HG02870 (cell line): ENCODE measurements around the gene AGAP2.

Experiments used
- ATAC-seq: cut with Tn5 transposase; IDR thresholded peaks from one replicate; pipeline ENCODE4 v1.9.1; 2021; ENCODE audit warnings: mild to moderate bottlenecking, moderate library complexity; ENCODE audit not compliant: unreplicated experiment

The AGAP2 gene

DNA sequence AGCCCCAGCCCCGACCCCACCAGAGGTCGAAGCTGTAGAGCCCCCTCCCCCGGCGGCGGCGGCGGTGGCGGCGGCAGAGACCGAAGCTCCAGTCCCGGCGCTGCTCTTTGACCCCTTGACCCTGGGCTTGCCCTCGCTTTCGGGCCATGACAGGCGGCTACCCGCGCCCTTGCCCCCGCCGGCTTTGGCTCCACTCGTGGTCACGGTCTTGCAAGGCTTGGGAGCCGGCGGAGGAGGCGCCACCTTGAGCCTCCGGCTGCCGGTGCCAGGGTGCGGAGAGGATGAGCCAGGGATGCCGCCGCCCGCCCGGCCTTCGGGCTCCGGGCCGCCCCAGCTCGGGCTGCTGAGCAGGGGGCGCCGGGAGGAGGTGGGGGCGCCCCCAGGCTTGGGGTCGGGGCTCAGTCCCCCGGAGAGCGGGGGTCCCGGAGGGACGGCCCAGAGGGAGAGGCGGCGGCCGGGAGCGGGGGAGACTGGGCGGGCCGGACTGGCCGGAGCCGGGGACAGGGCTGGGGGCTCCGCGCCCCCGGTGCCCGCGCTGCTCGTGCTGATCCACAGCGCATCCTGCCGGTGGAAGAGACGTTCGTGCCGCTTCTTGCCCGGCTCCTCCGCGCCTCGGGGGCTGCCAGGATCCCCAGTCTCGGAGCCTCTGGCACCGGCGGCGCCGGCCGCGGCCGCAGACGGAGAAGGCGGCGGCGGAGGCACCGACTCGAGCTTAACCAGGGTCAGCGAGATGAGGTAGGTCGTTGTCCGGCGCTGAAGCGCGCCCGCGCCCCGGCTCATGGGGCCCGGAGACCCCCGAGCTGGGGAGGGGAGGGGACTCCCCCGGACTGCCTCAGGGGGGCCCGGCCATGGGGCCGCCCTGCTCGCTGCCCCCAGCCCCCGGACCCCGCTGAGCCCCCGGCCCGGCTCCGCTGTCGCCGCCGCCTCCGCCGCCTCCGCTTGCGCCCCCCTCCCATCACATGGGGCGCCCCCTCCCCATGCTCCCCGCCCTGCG is 778 bp downstream of the AGAP2 start:
- no peak for ATAC-seq

DNA sequence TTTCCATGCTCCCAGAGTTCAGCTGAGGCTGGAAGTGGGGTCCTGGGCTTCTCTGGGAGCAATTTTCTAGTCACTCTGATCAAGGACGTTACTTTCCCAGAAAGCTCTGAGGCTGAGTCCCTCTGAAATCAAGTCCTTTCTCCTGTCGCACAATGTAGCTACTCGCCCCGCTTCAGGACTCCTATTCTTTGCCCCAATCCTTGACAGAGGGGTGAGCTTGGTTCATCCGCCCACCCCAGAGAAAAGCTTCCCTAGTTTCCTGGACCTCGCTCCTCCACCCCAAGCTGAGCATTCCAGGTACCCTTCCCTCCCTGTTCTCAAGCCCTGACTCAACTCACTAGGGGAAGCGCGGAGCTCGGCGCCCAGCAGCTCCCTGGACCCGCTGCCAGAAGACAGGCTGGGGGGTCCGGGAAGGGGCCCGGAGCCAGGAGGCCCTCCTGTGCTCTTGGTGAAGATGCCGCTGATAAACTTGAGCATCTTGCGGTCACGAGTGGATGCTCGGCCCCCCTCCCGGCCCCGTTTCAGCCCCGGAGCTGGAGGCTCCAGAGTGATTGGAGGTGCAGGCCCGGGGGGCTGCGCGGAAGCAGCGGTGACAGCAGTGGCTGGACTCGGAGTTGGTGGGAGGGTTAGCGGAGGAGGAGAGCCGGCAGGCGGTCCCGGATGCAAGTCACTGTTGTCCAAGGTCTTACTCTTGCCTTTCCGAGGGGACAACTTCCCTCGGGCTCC is 1.6 kb downstream of the AGAP2 start:
- no peak for ATAC-seq

DNA sequence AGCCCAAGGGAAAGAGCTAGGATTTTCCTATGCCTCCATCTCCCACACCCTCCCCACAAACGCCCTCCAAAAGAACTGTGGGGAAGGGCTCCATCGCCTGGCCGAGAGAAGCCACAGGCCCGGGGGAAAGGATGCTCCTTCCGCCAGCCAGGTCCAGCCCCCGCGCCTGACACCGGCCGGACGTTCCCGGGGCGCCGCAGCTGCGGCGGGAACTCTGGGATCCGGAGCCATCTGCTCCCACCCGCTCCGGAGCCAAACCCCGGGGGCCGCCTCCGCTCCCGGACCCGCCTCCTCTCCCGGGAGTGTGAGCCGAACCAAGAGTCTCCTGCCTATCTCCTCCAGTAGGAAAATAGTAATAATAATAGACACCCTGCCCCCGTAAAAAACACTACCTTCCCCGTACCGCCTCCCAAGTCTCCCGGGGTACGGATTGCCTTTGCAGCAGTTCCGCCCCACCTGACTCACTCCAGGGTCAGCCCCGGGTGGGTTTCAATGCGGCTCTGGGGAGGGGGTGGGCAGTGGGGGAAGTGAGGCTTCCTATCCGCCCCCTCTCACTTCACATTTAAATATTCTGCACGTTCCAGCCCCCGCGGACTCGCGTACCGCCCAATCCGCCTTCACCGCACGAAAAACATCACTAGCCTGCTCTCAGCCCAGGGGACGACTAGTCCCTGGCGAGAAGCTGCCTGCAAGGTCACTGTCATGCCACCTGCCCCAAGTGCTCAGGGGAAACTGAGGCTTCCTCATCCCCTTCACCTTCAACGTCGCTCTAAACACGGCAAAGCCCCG is 2.4 kb downstream of the AGAP2 start:
- ATAC-seq, result no peak

DNA sequence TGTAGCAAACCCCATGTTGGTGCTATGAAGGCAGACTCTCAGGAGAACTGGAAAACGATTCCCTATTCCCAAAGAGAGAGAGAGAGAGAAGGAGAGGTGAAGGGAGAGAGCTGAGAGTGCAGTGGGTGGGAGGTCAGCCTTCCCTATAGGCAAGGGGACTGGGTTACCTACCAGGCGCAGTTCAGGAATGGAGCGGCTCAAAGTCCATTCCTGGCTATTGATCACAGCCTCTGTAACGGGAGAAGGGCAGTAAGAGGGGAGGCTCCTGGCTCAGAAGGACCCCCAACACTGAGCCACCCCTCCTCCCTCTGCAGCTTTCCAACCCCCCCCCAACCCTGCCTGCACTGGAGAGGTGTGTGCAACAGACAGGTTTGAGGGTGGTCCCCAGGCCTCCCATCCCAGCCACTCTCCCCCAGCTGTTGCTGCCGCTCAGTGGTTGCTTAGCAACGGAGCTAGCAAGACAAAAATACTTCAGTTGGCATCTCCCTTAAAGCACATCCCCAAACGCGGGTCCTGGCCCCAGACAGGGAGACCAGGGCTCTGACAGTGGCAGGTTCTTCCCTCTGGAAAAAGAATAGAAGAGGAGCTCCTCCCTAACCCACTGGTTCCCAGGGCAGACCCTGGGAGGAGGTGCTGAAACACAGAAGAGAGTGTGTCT is 3.2 kb downstream of the AGAP2 start:
- no peak for ATAC-seq

DNA sequence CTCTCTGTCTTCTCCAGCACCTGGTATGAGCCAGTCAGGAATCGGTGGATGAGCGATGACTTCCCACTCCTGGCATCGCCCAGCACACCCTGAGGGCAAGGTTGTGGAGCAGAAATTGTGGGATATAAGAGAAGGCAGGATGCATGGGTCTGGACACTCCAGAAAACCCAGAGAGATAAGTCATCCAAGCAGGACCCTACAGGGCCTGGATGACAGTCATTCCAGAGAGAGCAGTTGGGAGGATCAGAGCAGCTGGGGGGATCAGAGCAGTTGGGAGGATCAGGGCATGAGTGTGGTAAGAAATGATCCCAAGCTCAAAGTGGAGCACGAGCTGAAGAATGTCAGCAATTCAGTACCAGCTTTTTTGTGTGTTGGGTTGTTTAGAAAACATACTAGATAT is 4.0 kb downstream of the AGAP2 start:
- ATAC-seq, result no peak

DNA sequence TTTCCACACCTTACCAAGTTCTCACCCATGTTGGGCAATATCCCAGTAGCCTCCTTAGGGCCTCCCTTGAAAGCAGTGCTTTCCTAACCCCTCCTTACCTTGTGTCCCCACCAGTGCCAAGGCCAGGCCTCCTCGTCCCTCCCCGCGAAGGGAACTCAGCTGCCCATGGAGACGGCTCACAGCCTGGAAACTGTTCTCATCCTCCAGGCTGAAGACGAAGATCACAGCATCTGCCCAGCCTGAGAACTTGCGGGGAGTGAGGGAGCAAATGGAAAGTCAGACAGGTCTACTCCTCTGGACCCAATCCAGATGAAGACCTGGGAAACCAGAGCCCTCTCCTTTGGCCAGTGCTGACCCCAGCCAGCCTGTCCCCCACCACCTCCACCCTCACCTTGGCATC is 4.6 kb downstream of the AGAP2 start:
- no peak for ATAC-seq

DNA sequence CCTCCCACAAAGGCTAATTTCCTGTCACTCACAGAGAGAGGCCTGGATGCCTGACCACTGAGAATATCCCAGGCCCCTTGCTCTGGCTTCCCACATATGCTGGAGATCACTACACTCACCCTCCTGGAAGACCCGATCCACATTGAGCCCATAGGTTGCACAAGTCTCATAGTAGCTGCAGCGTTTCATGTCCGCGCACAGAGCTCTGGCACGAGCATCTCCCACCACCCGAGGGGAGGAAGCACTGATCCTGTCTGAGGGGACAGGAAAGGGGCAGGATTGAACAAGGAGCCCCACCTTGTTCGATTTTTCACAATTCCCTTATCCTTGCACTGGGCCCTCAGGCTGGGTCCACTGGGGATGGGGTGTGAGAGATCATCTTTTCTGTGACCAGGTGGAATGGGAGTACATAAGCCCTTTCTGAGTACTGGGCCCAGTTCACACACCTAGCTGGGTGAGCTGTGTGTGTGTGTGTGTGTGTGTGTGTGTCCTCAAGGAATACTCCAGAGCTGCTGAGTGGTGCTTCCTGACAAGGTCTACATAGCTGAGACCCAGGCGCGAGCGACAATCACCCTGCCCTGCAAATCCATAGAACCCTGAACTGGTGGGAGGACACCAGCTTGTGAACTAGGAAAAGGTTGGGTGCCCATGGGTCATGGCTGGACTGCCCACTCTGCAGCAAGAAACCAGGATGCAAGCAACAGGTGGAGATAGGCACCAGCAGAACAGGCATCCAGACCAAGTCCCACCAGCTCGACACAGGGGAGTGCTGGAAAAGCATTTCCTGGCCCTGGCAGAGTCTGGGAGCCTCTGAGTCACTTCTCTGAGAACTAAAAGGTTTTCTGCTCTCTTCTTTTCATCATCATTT is 5.6 kb downstream of the AGAP2 start:
- ATAC-seq, result no peak

DNA sequence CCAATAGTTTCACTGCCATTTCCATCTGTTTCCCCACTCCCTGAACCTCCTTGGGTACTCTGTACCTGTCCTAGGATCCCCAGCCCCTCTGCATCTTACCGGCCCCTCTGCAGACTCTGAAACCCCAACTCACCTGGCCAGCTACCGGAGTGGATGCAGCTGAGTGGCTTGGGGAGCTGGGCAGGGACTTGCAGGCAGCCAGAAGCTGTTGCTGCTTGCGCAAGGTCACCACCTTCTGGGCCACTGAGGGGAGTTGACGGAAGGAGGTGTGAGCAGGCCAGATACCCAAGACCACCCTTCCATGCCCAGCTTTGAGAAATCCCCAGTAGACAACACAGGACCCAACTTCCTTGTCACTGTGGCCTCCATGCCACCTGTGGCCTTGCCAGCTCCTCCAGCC is 6.3 kb downstream of the AGAP2 start:
- no peak for ATAC-seq

DNA sequence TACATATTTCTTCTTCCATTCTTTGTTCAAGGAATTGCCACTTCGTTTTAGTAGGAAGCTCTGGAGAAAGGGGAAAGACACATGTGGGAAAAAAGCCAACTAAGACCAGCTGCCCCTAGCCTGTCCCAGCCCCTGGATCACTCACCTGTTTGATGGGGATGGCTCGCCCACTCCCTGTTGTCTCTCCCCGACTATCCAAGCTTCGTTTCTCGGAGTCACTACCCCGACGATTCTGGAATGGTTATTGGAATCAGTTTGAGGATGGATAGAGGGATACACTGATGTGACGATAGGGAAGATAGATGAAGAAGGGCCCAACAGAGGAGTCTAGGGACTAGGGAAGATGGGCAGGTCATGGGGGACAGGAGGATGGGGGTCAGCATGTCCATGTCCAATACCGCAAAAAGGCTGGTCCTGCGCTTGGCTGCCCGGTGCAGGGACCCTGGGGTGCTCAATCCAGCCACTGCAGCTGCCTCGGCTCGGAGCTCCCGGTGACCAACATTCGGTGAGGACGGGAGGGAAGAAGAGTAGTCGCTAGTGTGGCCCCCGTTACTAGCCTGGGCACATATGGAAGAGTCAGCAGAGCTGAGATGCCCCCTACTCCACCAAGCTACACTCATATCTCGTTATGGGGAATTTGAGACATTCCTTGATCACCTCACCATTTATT is 7.0 kb downstream of the AGAP2 start:
- no peak for ATAC-seq

DNA sequence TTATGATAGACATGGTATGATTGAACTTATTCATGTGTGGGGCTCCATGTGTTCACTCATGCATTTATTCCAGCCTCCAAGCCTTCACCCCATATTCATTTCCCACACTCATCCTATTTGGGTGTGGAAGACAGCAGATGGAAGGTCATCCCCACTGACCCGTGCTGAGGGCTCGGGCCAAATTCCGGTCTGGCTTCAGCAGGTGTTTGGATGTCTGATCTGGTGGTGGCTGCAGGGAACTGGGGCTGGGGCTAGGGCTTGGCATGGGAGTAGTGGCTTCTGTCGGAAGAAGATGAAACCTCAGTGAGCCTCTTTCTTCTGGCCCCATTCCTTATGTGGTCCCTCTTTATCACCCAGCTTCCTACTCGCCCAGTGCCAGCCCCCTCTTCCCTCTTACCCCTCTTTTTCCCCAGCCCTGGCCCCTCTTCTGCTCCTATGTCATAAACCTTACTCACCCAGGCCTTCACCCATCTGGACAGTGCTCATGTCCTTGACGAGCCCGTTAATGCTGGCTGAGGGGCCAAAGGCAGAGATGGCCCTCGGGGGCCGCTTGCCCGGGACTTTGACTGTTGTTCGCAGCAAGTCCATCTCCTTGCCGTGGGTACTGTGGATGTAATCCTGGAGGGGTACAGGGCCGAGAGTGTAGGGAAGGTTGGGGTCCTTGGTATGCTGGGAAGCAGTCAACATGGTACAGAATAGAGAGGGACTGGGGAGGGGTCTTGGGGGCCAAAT is 8.0 kb downstream of the AGAP2 start:
- no peak for ATAC-seq

DNA sequence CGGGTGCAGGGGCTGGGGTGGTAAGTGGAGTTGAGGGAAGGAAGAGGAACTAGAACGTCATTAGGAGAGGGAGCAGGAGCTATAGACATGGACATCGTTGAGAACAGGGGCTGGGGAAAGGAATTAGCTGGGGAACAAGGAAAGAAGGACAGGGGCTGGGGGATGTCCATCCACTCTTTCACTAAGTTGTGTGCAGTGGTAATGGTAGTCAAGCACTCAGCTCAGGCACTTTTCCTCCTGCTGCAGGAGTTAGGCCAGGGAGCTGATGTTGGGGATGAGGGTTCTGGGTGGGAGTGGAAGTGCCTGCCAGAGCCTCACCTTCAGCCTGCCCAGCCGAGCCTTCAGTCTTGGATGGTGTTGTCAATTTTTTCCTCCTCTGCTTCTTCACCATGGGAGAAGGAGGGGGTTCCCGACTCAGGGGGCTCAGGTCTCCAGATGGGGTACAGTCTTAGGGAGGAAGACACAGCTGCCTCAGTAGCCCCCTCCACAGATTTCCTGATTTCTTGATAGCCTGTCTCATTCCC is 9.2 kb downstream of the AGAP2 start:
- no peak for ATAC-seq

DNA sequence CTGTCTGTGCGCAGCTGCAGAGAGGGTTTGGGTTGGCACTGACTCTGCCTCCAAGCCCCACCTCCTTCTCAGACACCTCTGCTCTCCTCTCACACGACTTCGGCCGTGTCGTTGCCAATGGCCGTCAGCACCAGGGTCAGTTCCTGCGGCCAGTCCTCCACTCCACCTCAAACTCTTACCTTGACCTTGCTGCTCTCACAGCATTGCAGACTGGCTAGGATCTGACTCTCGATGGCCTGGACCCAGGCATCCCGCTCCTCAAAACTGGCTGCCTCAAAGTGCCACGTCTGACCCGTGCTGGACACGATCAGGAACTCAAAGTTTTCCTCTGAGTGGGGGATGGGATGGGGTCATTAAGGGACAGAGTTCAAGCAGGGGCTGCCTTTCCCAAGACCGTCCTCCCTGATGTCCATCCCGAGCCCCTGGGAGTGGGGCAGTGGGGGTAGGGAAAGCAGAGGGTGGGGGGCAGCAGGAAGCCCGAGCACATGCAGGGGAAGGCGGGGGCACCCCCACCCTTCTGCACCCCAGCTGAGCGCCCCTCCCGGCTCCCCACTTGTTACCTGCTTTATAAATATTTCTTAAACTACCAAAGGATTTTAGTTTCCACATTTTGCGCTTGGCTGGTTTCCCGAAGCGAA is 10.7 kb downstream of the AGAP2 start:
- ATAC-seq, result no peak

DNA sequence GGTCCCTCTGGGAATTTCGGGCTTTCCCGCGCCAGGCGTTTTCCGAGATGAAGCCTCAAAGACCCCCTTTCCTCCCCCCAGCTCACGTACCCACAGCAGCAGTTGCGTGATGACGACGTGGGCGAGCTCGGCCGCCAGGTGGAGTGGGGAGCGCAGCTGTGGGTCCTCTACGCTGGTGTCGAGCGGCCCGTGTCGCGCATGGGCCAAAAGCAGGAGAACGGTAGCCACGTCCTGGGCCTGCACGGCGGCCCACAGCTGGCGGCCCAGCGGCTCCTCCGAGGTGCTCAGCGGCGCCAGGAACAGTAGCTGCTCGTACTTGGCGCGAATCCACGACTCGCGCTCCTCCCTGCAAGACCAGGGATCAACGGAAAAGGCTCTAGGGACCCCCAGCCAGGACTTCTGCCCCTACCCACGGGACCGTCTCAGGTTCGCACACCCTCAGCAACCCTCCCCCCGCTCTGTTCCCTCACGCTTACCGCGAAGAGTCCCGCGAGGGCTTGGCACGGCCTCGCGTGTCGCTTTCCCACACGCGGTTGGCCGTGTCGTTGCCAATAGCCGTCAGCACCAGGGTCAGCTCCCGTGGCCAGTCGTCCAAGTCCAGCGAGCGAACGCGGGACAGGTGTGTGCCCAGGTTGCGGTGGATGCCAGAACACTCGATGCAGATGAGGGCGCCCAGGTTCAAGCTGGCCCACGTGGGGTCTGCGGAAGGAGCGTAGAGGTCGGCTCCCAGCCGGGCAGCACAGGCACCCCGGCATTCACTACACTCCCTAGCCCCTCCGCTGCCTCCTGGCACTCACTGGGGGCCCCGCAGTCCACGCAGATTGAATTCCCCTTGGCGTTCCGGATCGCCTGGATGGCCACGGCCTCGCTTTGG is 11.4 kb downstream of the AGAP2 start:
- no peak for ATAC-seq

DNA sequence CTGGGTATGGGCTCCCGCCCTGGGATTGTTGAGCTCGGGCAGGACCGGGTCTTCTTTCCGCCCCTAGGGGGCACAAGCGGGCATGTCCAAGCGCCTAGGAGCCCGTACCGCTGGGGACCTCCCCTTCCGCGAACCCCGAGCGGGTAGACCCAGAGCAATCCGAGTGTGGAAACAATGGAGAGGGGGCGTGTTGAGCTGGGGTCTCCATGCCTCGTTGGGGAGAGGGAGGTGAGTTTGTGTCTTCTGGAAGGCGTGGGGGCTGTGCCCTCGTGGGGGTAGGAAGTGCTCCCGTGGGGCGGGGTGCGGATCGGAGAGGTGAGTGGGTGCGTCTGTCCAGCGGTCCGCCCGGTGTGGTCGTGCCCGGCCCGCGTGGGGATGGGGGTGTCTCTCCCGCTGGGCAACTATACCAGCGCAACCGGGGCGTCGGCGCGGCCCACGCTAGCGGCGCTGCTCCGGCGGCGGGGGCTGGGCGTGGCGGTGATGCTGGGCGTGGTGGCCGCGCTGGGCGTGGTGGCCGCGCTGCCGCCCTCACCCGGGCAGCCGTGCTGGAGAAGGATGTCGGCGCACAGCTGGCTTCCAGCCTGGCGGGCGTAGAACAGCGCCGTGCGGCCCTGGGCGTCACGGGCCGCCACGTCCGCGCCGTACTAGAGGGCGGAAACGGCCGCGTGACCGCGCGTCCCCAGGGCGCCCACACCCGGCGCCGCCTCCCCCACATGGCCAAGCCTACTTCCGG is 12.2 kb downstream of the AGAP2 start:
- ATAC-seq, result no peak

DNA sequence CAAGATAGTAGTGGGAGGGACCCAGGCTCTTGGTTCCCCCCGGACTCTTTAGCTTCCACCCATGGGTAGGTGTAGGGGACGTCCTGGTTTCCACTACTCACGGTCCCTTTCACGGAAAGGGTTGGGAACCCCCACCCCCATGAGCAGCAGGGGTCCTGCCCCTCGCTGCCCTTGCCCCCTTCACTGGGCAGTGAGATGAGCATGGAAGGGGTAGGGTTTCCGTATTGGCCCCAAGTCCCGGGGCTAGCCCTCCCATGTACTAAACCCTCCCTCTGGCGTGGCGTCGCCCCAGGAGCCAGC is 12.7 kb downstream of the AGAP2 start:
- ATAC-seq, result no peak

DNA sequence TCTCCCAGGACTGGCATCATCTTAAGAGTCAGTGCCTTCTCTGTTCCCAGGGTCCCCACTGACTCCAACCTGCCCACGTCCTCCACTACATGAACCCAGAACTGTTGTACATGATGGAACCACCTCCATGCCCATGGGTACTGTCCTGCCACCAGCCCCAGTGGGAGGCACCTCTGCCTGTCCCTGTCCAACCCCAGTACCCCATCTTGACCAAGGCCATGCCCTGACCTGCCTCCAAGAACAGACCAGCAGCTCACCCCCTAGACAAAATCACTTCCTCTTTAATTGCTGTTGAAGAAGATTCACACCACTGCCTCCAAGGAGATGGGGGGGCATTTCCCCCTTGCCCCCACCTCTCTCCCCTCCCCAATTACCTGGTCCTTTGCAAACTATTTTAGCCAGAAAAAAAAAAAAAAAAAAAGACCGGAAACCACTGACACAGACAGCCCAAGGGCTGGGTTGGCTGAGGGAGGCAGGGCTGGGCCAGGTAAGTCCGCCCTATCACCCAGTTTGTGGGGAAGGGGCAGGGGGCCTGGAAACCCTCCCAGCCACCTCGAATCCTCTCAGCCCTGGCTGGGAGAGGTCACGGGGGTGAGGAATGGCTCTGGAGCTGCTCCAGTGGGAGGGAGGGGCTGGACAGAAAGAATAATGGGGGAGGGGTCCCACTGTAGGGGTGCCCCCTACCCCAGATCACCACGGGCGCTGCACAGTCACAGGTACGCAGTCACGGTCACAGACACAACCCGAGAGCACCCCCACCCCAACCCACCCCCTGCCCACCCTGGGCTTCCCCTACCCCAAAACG is 13.4 kb downstream of the AGAP2 start:
- no peak for ATAC-seq
